B cell (primary cell): Measurements from ENCODE around the gene DEAF1.

ENCODE experiments used
- CTCF ChIP-seq: fragments of 200-600 bp; IDR thresholded peaks from one replicate; pipeline ENCODE4 v1.8.0; 2022; ENCODE audit warnings: antibody characterized with exemption, mild to moderate bottlenecking
- EZH2 ChIP-seq: IDR thresholded peaks from 2 replicates; pipeline ENCODE4 v1.6.1; 2012; ENCODE audit warnings: borderline replicate concordance, low read depth, mild to moderate bottlenecking, moderate library complexity, low read length; ENCODE audit not compliant: insufficient read depth, poor library complexity, severe bottlenecking

- TF ChIP-seq CTCF = no peak
- TF ChIP-seq EZH2 = no peak
These were observed 21.2 kb downstream of the DEAF1 start for GRCh38 chr11:673866-674265.
